K562 (cell line): ENCODE measurements around the gene FN3K.

ENCODE experiments used
- CAMTA2 ChIP-seq: fragments of 250-450 bp; sonication (Bioruptor Pico); conservative IDR thresholded peaks from 2 replicates; pipeline ENCODE4 v1.5.1; 2022
- KDM5B ChIP-seq: fragments of 200-600 bp; sonication (generic); IDR thresholded peaks from 2 replicates; pipeline ENCODE4 v1.6.1; 2012; ENCODE audit warnings: low read depth, mild to moderate bottlenecking, moderate library complexity, low read length, control low read depth, inconsistent platforms; ENCODE audit not compliant: insufficient replicate concordance
- PML ChIP-seq: IDR thresholded peaks from 2 replicates; pipeline ENCODE4 v1.6.1; 2012; ENCODE audit warnings: low read length, inconsistent platforms
- PTBP1 ChIP-seq: fragments of 200-400 bp; formaldehyde crosslinking; IDR thresholded peaks from 2 replicates; pipeline ENCODE4 v1.6.1; 2017; ENCODE audit warnings: low read depth, low read length
- TF ChIP-seq, protein P1 (sequence below), 2 experiments: fragments of 200-800 bp in 1 of 2; sonication (Bioruptor generic) in 1 of 2; sonication (generic) in 1 of 2; formaldehyde crosslinking in 1 of 2; IDR thresholded peaks in 1 of 2; conservative IDR thresholded peaks in 1 of 2; 2 replicates each; pipeline versions ENCODE4 v1.5.0 to v1.6.1; 2016 to 2020; ENCODE audit warnings: missing compliant biosample characterization in 1 of 2, missing genetic modification characterization in 1 of 2, missing genetic modification reagents in 1 of 2
- TF ChIP-seq, protein P2 (sequence below), 3 experiments: IDR thresholded peaks in 2 of 3; conservative IDR thresholded peaks in 1 of 3; 2 replicates each; pipeline ENCODE4 v1.5.1; 2011 to 2012; ENCODE audit warnings: low read length in 3 of 3, mild to moderate bottlenecking in 3 of 3, control low read depth in 2 of 3, improper control_type of control experiment in 1 of 3, inconsistent platforms in 1 of 3, low read depth in 1 of 3, mixed read lengths in 1 of 3, moderate library complexity in 1 of 3; ENCODE audit not compliant: insufficient read depth in 2 of 3
- TF ChIP-seq, protein P3 (sequence below): IDR thresholded peaks from 2 replicates; pipeline ENCODE4 v1.6.1; 2014; ENCODE audit warnings: antibody characterized with exemption

DNA sequence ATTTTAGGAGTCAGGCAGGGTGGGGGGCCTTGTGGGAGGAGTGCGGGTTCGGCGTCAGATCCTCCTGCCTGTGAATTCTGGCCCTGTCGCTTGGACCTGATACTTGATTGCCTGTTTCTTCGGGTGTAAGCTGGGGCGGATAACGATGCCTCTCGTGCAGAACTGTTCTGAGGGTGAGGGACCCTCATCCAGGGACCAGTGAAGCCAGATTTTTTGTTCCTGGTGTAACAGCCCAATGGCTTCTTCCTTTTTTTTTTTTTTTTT lies 17.7 kb downstream of the FN3K start:
- TF ChIP-seq, protein P1, sequence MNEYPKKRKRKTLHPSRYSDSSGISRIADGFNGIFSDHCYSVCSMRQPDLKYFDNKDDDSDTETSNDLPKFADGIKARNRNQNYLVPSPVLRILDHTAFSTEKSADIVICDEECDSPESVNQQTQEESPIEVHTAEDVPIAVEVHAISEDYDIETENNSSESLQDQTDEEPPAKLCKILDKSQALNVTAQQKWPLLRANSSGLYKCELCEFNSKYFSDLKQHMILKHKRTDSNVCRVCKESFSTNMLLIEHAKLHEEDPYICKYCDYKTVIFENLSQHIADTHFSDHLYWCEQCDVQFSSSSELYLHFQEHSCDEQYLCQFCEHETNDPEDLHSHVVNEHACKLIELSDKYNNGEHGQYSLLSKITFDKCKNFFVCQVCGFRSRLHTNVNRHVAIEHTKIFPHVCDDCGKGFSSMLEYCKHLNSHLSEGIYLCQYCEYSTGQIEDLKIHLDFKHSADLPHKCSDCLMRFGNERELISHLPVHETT (CRISPR knock-in tag; conservative IDR thresholded peaks at IDR 0.05 in 1 of 2, IDR thresholded peaks at IDR 0.05 in 1 of 2) = no peak
- TF ChIP-seq, protein P2, sequence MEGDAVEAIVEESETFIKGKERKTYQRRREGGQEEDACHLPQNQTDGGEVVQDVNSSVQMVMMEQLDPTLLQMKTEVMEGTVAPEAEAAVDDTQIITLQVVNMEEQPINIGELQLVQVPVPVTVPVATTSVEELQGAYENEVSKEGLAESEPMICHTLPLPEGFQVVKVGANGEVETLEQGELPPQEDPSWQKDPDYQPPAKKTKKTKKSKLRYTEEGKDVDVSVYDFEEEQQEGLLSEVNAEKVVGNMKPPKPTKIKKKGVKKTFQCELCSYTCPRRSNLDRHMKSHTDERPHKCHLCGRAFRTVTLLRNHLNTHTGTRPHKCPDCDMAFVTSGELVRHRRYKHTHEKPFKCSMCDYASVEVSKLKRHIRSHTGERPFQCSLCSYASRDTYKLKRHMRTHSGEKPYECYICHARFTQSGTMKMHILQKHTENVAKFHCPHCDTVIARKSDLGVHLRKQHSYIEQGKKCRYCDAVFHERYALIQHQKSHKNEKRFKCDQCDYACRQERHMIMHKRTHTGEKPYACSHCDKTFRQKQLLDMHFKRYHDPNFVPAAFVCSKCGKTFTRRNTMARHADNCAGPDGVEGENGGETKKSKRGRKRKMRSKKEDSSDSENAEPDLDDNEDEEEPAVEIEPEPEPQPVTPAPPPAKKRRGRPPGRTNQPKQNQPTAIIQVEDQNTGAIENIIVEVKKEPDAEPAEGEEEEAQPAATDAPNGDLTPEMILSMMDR (IDR thresholded peaks at IDR 0.05 in 2 of 3, conservative IDR thresholded peaks at IDR 0.05 in 1 of 3; ENCODE audit: insufficient read depth in 2 of 3, low read depth in 1 of 3, low read length in 3 of 3) = no peak
- no peak for TF ChIP-seq CAMTA2 (CRISPR knock-in tag)
- no peak for TF ChIP-seq KDM5B
- no peak for TF ChIP-seq PML
- TF ChIP-seq, protein P3, sequence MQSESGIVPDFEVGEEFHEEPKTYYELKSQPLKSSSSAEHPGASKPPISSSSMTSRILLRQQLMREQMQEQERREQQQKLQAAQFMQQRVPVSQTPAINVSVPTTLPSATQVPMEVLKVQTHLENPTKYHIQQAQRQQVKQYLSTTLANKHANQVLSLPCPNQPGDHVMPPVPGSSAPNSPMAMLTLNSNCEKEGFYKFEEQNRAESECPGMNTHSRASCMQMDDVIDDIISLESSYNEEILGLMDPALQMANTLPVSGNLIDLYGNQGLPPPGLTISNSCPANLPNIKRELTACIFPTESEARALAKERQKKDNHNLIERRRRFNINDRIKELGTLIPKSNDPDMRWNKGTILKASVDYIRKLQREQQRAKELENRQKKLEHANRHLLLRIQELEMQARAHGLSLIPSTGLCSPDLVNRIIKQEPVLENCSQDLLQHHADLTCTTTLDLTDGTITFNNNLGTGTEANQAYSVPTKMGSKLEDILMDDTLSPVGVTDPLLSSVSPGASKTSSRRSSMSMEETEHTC = no peak
- TF ChIP-seq PTBP1 = no peak
